ENCODE data around the gene ADIPOR2. TPM values are rescaled to one million over a fixed set of nuclear protein-coding genes. Genes with fewer than 3 reads are reported as not detected.

ADIPOR2 gene
- total and polyA plus RNA-seq, 11 donors, result 17.7 to 52.5 (median 36.7) TPM

DNA sequence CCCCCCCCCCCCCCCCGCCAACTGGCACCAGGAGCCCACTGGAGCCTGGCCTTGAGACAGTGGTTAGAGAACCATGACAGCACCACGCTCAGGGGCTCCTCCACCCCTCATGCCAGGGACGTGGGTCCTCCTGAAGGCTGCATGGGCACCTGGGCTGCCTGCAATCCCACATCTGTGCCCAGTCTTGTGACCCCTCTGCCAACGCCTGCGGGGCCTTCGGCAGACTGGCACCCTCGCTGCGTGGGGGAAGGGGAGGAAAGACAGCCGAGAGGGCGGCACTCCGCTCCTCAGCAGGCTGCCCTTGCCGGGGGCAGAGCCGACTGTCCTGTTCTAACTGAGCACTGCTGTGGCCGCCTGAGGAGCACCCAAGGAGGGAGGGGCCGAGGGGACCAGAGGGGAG is 135.5 kb downstream of the ADIPOR2 start:
- H3K36me3 ChIP-seq, result no peaks in the 10 kb centered on the region
- H3K4me3 ChIP-seq, result no peak overlapping the region
- DNase-seq, result peak in 1 of 5 donors; percentile 13
- no peak for ATAC-seq
- H3K9me3 ChIP-seq, result no peaks in the 10 kb centered on the region
- TF ChIP-seq, protein P1, sequence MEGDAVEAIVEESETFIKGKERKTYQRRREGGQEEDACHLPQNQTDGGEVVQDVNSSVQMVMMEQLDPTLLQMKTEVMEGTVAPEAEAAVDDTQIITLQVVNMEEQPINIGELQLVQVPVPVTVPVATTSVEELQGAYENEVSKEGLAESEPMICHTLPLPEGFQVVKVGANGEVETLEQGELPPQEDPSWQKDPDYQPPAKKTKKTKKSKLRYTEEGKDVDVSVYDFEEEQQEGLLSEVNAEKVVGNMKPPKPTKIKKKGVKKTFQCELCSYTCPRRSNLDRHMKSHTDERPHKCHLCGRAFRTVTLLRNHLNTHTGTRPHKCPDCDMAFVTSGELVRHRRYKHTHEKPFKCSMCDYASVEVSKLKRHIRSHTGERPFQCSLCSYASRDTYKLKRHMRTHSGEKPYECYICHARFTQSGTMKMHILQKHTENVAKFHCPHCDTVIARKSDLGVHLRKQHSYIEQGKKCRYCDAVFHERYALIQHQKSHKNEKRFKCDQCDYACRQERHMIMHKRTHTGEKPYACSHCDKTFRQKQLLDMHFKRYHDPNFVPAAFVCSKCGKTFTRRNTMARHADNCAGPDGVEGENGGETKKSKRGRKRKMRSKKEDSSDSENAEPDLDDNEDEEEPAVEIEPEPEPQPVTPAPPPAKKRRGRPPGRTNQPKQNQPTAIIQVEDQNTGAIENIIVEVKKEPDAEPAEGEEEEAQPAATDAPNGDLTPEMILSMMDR (IDR thresholded peaks at IDR 0.05), result no peak
- TF ChIP-seq POLR2A (IDR thresholded peaks at IDR 0.05), result no peak
- no peak overlapping the region for H3K27ac ChIP-seq
- H3K27me3 ChIP-seq, result peaks cover 0 to 82% (median 27%) of the 10 kb centered on the region in 9 donors
- intact Hi-C loops (cut with DNase I), result no loop called here
- peaks cover 0 to 3% (median 0%) of the 10 kb centered on the region in 12 donors for H3K4me1 ChIP-seq
- WGBS, 4 donors, result 71 to 81% (median 75%) methylated on average over 9 to 15 of the region's 15 CpGs

- no peak for ATAC-seq
- DNase-seq, result peak in 2 of 5 donors; percentile 18 to 44
- 64 to 80% (median 71%) methylated on average over 12 to 25 of the region's 25 CpGs for WGBS, 4 donors
Observed at GRCh38 chr12:1826867-1827705, 136.2 kb downstream of the ADIPOR2 start.

GRCh38 chr12:1827826-1828805 is 137.2 kb downstream of the ADIPOR2 start:
- Histone ChIP-seq H3K27ac (no peak overlapping the region), H3K36me3 (no peaks in the 10 kb centered on the region), H3K4me3 (no peak overlapping the region), H3K9me3 (no peaks in the 10 kb centered on the region), H3K27me3 (peaks cover 0 to 78% (median 17%) of the 10 kb centered on the region in 9 donors), H3K4me1 (peaks cover 0 to 3% (median 0%) of the 10 kb centered on the region in 12 donors)
- TF ChIP-seq POLR2A (IDR thresholded peaks at IDR 0.05), result no peak
- TF ChIP-seq, protein P1 (IDR thresholded peaks at IDR 0.05), result no peak
- ATAC-seq (no peak), DNase-seq (peak in 2 of 5 donors; percentile 22 to 35)
- intact Hi-C loops (cut with DNase I), result no loop called here
- WGBS, 4 donors, result 81 to 86% (median 82%) methylated on average over 28 to 38 of the region's 38 CpGs

More at GRCh38 chr12:1826867-1827705, 136.2 kb downstream of the ADIPOR2 start:
- H3K27ac ChIP-seq, result no peak overlapping the region
- peaks cover 0 to 80% (median 27%) of the 10 kb centered on the region in 9 donors for H3K27me3 ChIP-seq
- no peak for TF ChIP-seq POLR2A (IDR thresholded peaks at IDR 0.05)
- TF ChIP-seq, protein P1 (IDR thresholded peaks at IDR 0.05), result no peak
- H3K4me3 ChIP-seq, result no peak overlapping the region
- no peaks in the 10 kb centered on the region for H3K9me3 ChIP-seq
- peaks cover 0 to 3% (median 0%) of the 10 kb centered on the region in 12 donors for H3K4me1 ChIP-seq
- no peaks in the 10 kb centered on the region for H3K36me3 ChIP-seq
- intact Hi-C loops (cut with DNase I), result no loop called here
